ENCODE results near the gene ZNF598. TPM values are rescaled to one million over a fixed set of nuclear protein-coding genes. Genes with fewer than 3 reads are reported as not detected.

ZNF598 gene
- total and polyA plus RNA-seq, 2 of the 13 experiments (the other 11 are each of a cell fraction or from before 2014, with no cell fraction given), result 13.5 to 14.2 TPM

- TF ChIP-seq TFAP4 (IDR thresholded peaks at IDR 0.05; ENCODE audit: borderline replicate concordance, low read depth), result peak; percentile 26; the same call in 1 of the 2 replicates
- TF ChIP-seq AHR (CRISPR knock-in tag; IDR thresholded peaks at IDR 0.05), result no peak
- no peak for TF ChIP-seq ZNF318 (CRISPR knock-in tag; IDR thresholded peaks at IDR 0.05)
- TF ChIP-seq ARNT (IDR thresholded peaks at IDR 0.05), result no peak
- peak; percentile 75 for TF ChIP-seq CEBPB (IDR thresholded peaks at IDR 0.05; ENCODE audit: borderline replicate concordance, low read depth, low read length)
- TF ChIP-seq ZNF33A (CRISPR knock-in tag; IDR thresholded peaks at IDR 0.05; ENCODE audit: borderline replicate concordance), result no peak
- TF ChIP-seq MED8 (CRISPR knock-in tag; IDR thresholded peaks at IDR 0.05; ENCODE audit: insufficient replicate concordance), result no peak
- peak; percentile 34; the same call in 1 of the 2 replicates for TF ChIP-seq ZFX (CRISPR knock-in tag; IDR thresholded peaks at IDR 0.05; ENCODE audit: low read depth)
- peak; percentile 20; the same call in 1 of the 2 replicates for TF ChIP-seq ARID4A (CRISPR knock-in tag; IDR thresholded peaks at IDR 0.05; ENCODE audit: borderline replicate concordance)
- TF ChIP-seq ATF7-NPFF (CRISPR knock-in tag; IDR thresholded peaks at IDR 0.05; ENCODE audit: low read depth), result no peak
- no peak for TF ChIP-seq NR1H2 (CRISPR knock-in tag; IDR thresholded peaks at IDR 0.05; ENCODE audit: borderline replicate concordance, low read depth)
- no peak for TF ChIP-seq ZBTB2 (CRISPR knock-in tag; IDR thresholded peaks at IDR 0.05; ENCODE audit: low read depth)
- TF ChIP-seq PHF20 (CRISPR knock-in tag; IDR thresholded peaks at IDR 0.05), result no peak
- no peak for TF ChIP-seq SP5 (CRISPR knock-in tag; IDR thresholded peaks at IDR 0.05; ENCODE audit: borderline replicate concordance, low read depth)
These were observed 6.8 kb upstream of the ZNF598 start (continued) for GRCh38 chr16:2016407-2016922.

Measured in HepG2 (cell line).